ENCODE measurements around the gene VN1R2. TPM values are rescaled to one million over a fixed set of nuclear protein-coding genes. Genes with fewer than 3 reads are reported as not detected.

VN1R2 gene
- total RNA-seq, 1 experiment from 2014 or later = not detected

GRCh38 chr19:53308339-53308811 is 50.3 kb downstream of the VN1R2 start:
- H3K36me3 ChIP-seq (ENCODE audit: control insufficient read depth, insufficient read depth, low read length) = no peaks in the 10 kb centered on the region
- no peak for TF ChIP-seq CTCF (IDR thresholded peaks at IDR 0.05; ENCODE audit: insufficient read depth in 1 of 2, low read depth in 1 of 2, low read length in 1 of 2, severe bottlenecking in 1 of 2, unreplicated experiment in 1 of 2)
- no peaks in the 10 kb centered on the region for H3K27me3 ChIP-seq (replicated peaks; ENCODE audit: control insufficient read depth, insufficient read depth, low read length)
- ChIA-PET CTCF (no interaction called here), POLR2A (no interaction called here)
- no peaks in the 10 kb centered on the region for H3K4me1 ChIP-seq
- H3K27me3 Mint-ChIP-seq (ENCODE audit: insufficient read depth, unreplicated experiment) = peaks cover 6% of the 10 kb centered on the region
- H3K9me3 Mint-ChIP-seq (ENCODE audit: unreplicated experiment) = peaks cover 44% of the 10 kb centered on the region
- H3K27ac Mint-ChIP-seq (ENCODE audit: unreplicated experiment) = no peak overlapping the region
- no TSS peak for BruUV-seq (replicated peaks)
- no peaks in the 10 kb centered on the region for H3K36me3 Mint-ChIP-seq (ENCODE audit: insufficient read depth, unreplicated experiment)
- intact Hi-C loops (cut with micrococcal nuclease; ENCODE audit: unreplicated experiment) = no loop called here
- H3K9me3 ChIP-seq = 0 out of 2 replicates have a peak, but pooled peaks cover 11% of the 10 kb centered on the region
- no peak overlapping the region for H3K4me3 ChIP-seq (ENCODE audit: low read depth, low read length)
- H3K4me3 Mint-ChIP-seq (ENCODE audit: unreplicated experiment) = no peak overlapping the region
- no peaks in the 10 kb centered on the region for H3K4me1 Mint-ChIP-seq (ENCODE audit: low read depth, unreplicated experiment)
- DNase-seq = no peak

Other genes with a start within 250 kb of the VN1R2 start
- gene ERVV-1, start 244.4 kb upstream of the VN1R2 start, total RNA-seq (2022) = not detected in 2 replicates
- 0.11 and 0.21 TPM in 2 replicates for gene ERVV-2, start 213.6 kb upstream of the VN1R2 start, total RNA-seq (2022)
- gene ZNF160, start 154.9 kb upstream of the VN1R2 start, total RNA-seq (2022) = 30.6 and 33.3 TPM in 2 replicates
- gene ZNF415, start 125.4 kb upstream of the VN1R2 start, total RNA-seq (2022) = 12.5 and 14.9 TPM in 2 replicates
- 1.3 and 2.2 TPM in 2 replicates for gene ZNF347, start 99.2 kb upstream of the VN1R2 start, total RNA-seq (2022)
- 0.39 and 0.73 TPM in 2 replicates for gene ZNF665, start 64.9 kb upstream of the VN1R2 start, total RNA-seq (2022)
- gene ZNF677, start 3.4 kb upstream of the VN1R2 start, total RNA-seq (2022) = not detected in 2 replicates
- not detected in 2 replicates for gene VN1R4, start 9.4 kb downstream of the VN1R2 start, total RNA-seq (2022)
- 8.0 and 8.9 TPM in 2 replicates for gene ZNF845, start 75.5 kb downstream of the VN1R2 start, total RNA-seq (2022)
- 12.7 and 15.0 TPM in 2 replicates for gene ZNF525, start 107.4 kb downstream of the VN1R2 start, total RNA-seq (2022)
- gene ZNF765, start 136.9 kb downstream of the VN1R2 start, total RNA-seq (2022) = 13.1 and 18.6 TPM in 2 replicates
- 19.3 and 20.0 TPM in 2 replicates for gene ZNF761, start 173.7 kb downstream of the VN1R2 start, total RNA-seq (2022)
- gene ZNF813, start 209.4 kb downstream of the VN1R2 start, total RNA-seq (2022) = 7.4 and 7.9 TPM in 2 replicates